GM19395 (cell line): ENCODE data around the gene NUDT6.

Source experiments
- ATAC-seq: cut with Tn5 transposase; IDR thresholded peaks from one replicate; pipeline ENCODE4 v1.9.1; 2021; ENCODE audit warnings: mild to moderate bottlenecking, moderate library complexity; ENCODE audit not compliant: unreplicated experiment

NUDT6 gene

GRCh38 chr4:122914938-122915337, 7.5 kb downstream of the NUDT6 start:
- no peak for ATAC-seq

- ATAC-seq = peak; percentile 93
Observed at GRCh38 chr4:122914292-122914904, 8.0 kb downstream of the NUDT6 start.

GRCh38 chr4:122912810-122913575, 9.4 kb downstream of the NUDT6 start:
- ATAC-seq = no peak

- ATAC-seq = no peak
Observed at GRCh38 chr4:122911588-122911987, 10.8 kb downstream of the NUDT6 start.

GRCh38 chr4:122909683-122910082, 12.7 kb downstream of the NUDT6 start:
- no peak for ATAC-seq

GRCh38 chr4:122908223-122908622, 14.2 kb downstream of the NUDT6 start:
- ATAC-seq = no peak

GRCh38 chr4:122906859-122907305, 15.5 kb downstream of the NUDT6 start:
- no peak for ATAC-seq

GRCh38 chr4:122903766-122904288, 18.6 kb downstream of the NUDT6 start:
- ATAC-seq = no peak

GRCh38 chr4:122901247-122902010, 21.0 kb downstream of the NUDT6 start:
- no peak for ATAC-seq

- ATAC-seq = no peak
Observed at GRCh38 chr4:122900314-122900713, 22.1 kb downstream of the NUDT6 start.

GRCh38 chr4:122899682-122900081, 22.7 kb downstream of the NUDT6 start:
- no peak for ATAC-seq

GRCh38 chr4:122898370-122899150, 23.8 kb downstream of the NUDT6 start:
- no peak for ATAC-seq

GRCh38 chr4:122896270-122896669, 26.1 kb downstream of the NUDT6 start:
- no peak for ATAC-seq

GRCh38 chr4:122895336-122895995, 26.9 kb downstream of the NUDT6 start:
- ATAC-seq = no peak

GRCh38 chr4:122894827-122895226, 27.6 kb downstream of the NUDT6 start:
- no peak for ATAC-seq

- peak; percentile 50 for ATAC-seq
Observed at GRCh38 chr4:122890147-122890795, 32.1 kb downstream of the NUDT6 start.

GRCh38 chr4:122889726-122890125, 32.7 kb downstream of the NUDT6 start:
- ATAC-seq = no peak

GRCh38 chr4:122884499-122884898, 37.9 kb downstream of the NUDT6 start:
- no peak for ATAC-seq

- no peak for ATAC-seq
Observed at GRCh38 chr4:122882857-122883735, 39.3 kb downstream of the NUDT6 start.
